Activated CD8-positive, alpha-beta memory T cell treated with anti-CD3 and anti-CD28 coated beads, Interleukin-2, amount 50 U/mL, for 24 hours (primary cell): ENCODE data around the gene IL18R1.

Source experiments
- DNase-seq: peaks from one replicate; pipeline ENCODE4 v3.0.0-alpha.2; 2020; ENCODE audit errors: extremely low read depth

Gene IL18R1

DNA sequence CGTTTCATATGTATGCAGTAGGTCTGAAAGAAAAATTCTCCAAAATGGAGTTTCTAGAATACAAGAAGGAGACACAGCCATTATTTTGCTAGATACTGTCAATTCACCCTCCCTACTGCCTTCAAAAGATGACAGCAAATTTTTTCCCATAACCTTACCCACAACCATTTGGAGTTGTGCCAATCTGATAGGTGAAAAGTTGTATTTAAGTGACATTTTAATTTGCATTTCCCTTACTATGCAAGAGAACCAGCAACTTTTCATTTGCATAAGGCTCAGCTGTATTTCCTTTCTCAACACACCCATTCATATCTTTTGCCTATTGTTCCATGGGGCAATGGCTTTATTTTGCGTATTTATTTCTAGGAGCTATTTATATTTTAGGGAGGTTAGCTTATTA, 36.0 kb downstream of the IL18R1 start:
- DNase-seq, result no peak

DNA sequence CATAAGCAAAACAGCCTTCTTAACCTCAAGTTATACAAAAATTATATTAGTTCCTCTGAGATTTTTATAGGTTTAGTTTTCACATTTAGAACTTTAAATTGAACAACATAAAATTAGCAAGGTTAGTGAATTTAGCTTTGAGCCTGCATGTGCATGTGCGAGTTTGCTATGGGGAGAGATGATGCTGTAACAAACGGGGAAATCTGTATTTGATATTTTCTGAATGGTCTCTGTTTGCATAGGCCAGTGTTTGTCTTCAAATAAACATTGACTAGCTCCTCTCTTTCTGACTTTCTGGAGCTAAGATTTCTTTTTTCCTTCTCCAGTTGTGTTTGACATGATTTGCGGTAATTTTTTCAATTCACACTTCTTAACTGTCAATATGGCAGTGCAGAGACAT, 36.5 kb downstream of the IL18R1 start:
- no peak for DNase-seq

DNA sequence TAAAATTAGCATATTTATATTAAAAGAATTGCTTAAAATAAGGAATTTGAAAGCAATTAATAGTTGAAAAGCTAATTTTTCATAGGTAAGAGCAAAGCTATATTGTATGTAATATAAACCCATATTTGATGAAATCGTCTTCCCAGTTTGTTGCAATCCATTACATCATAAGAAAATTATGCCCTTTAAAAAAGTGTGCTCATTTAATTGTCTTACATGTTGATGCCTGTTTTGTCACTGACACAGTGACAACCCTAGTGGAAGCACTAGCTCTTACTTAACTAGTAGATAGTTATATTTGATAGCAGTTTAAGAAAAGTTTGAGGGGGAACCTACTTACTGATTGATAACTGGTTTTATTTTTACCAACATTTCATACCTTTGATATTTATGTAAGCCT, 37.3 kb downstream of the IL18R1 start:
- DNase-seq, result no peak

DNA sequence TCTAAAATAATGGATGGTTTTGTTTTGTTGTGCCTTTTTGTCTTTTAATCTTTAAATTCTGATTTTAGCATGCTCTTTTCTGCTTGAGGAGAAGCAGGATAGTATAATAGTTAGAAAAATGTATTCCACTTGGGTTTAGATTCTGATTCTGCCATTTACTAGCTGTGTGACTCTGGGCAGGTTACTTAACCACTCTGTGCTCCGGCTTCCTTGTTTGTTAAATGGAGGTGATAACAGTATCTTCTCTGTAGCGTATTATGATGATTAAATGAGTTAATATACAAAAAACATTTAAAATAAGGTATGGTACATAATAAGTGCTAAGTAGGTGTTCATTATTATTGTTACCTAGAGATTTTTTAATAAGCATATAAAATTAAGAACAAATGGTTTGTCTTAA, 40.4 kb downstream of the IL18R1 start:
- DNase-seq, result no peak

DNA sequence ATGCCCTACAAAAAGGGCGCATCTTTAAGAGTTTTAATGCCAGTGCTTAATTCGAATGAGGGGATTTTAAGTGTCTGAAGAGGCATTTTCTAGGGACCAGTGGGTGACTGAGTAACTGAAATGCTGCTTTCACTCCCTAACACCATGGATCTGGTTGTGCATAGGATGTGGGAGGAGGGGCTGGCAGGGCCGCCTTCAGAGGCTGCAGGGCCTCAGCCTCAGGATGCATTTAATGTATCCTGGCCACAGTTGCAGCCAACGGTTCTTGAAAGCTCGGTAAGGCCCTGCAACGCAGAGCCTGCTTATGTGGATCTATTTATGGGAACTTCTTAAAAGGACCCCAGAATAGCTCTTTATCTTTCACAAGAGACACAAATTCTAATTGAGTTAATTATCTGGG, 41.6 kb downstream of the IL18R1 start:
- no peak for DNase-seq

DNA sequence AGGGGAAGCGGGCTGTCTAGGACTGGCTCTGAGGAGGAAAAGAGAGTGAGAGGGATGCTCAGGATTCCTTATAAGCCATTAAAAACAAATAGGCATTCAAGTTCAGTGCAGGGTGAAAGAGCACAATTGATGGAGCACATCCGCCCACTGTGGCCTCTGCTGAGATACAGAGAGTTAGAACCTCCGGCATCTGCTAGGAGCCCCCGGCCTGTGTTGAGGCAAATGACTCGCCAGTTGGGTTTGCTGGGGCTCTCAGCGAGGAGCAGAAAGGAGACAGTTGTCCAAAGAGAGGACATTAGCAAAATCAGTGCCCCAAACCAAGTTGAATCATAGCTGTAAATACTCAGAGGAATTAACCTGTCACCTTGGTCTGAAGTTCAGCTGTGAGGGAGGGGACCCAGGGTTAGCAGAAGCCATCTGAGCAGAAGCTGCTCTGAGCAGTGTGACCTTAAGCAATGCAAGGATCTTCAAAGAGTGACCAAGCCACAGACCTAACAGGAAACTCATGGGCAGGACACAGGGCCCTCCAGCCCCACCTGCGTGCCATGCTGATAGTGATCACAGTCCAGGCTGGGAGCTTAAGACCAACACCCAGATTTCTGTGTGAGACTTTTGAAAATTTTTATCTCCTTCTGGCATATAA, 44.0 kb downstream of the IL18R1 start:
- DNase-seq, result no peak

DNA sequence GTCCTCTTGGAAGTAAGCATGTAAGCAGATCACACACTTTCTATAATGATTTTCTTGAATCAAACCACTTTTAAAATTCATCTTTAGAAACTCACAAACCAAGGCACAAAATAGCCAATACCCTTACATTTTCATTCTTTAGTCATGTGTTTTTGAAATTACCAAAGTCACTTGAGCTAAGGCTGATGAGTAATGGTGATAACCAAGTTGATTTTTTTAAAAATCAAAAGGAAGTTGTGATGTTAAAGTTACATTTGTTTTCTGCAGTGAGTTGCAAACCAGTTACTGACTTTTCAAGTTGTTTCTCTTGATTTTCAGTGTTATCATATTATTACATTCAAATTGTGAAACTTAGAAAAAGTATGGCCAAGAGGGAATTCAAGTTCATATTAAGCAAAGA, 45.9 kb downstream of the IL18R1 start:
- DNase-seq, result no peak

DNA sequence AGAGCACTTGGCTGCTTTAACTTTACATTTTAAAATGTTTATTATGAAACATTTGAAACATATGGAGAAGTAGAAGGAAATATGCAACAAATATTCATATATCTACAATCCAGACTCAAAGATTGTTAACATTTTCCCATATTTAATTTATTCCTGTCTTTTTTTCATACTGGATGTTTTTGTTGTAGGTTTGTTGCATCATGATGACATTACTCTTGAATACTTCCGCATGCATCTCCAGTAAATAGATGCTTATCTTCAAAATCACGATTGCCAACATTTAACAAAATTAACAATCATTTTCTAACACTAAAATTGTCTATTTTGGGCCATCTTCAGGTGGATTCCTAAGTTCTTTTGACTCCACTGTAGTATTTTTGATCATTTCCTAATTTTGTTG, 46.3 kb downstream of the IL18R1 start:
- DNase-seq, result no peak

DNA sequence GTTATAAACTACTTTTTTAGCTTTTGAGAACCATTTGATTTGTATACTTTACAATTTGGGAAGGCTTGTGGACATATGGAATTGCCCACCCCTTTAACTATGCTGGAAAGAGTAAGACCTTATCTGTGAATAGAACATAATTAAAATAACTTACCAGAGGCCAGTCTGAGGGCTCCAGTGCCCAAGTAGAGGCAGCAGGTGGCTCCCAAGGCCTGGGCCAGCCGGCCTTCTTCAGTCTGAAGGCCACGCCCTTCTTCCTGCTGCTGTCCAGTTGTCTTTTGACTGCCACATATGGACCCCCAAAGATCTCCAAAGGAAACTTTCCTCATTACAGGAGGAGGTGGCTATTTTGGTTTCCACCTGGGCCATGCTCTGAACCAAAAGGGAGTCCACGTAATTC, 55.4 kb downstream of the IL18R1 start:
- DNase-seq, result no peak

DNA sequence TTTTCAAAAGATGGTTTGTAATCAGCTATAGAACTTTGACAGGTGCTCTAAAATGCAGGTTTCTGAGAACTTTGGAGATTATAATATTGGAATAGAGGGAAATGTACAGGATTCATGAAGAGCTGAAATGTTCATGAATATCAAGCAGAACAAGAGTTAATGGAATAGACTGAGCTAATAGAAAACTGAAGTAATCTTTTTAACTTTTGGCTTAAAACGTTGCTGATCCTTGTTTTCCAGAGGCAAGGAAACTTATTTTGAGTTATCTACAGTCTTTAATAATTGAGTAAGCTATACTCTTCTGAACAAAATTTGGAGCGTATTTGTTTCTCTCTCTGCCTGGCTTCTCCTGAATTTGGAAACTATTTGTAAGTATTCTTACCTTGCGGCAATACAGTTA, 56.6 kb downstream of the IL18R1 start:
- DNase-seq, result no peak

DNA sequence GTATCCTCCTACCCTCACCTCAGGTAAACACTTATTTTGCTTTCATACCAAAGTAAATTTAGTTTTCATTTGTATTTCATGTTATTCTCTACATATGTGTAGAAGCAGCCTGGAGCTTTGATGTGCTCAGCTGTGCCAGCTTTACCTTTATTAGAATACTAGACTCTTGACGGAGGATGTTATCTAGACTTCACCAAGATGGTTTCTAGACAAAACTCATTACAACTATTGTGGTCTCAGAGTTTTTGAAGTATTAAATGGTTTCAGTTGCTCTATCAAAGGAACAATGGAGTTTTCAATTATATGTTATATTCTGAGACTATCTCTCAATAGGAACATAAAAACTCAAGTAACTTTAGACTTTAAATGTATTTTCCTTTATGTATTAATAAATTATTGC, 62.4 kb downstream of the IL18R1 start:
- DNase-seq, result no peak

DNA sequence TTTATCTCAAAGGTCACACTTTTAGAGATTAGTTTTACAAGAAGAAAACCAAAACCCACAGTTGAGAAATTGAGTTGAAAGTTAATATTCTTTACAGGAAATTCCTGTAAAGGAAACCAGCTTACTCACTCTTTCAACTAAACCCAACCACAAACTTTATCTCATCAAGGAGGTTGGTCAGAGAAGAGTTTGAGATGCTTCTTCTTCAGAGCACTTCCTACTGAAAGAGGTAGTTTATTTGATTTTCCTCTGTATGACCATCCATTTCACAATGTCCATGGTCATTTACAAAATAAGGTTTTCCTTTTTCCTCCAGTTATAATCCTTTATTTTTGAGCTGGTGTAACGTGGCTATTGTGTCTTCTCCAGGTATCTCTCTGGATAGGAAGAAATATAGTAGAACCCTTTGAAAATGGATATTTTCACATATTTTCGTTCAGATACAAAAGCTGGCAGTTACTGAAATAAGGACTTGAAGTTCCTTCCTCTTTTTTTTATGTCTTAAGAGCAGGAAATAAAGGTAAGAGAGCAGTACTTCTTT, 62.9 kb downstream of the IL18R1 start:
- DNase-seq, result no peak

DNA sequence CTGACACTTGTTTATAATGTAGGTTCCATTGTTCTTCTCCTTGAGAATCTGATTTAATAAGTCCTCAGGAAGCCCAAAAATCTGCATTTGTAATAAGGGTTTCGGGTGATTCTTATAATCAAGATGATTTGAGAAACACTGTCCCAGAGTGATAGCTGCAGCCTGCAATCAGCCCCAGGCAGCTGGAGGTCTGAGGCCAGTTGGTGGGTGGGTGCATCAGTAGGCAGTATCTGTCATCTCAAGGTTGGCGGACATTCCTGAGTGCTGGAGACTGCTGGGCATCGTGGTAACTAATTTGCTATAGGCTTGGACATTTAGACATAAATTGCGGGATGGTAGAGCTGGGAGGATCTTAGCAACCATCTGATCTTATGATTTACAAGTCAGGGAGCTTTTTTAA, 64.7 kb downstream of the IL18R1 start:
- no peak for DNase-seq

DNA sequence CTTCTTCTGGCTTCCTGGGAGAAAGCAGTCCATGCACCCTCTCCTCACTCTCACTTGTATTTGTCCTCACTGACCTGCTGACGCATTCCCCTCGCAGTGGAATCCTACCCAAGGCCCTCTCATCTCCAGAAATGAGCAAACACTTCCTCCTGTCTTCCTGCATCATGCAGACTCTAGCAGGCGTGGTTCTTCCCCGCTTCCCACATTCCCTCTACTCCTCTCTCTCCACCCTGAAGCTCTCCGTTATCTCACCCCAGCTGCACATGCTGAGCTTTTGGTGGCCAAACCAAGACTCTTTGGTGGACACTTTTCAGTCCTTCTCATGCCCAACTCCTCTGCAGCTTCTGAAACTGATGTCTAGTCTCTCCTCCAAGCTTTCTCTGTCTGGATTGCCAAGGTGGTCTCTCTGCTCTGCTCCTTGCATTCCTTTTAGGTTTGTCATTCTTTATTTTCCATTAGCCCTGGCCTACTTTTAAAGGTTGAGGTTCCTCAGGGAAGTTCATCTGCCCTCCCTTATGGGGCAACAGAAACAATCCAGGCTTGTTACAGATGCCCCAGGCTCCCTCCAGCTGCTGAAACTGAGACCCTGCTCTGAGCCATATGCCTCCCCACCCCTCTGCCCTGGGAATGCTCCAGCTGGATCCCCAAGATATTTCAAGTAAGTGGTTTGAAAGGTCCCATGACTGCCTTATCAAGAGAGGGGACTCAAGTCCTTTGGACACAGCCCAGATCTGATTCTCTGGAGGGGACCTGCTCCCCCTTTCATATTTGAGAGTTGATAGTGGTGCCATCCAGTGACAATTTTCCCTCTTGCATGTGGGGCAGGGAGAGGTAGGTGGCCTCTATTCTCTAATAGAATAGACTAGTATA, 66.5 kb downstream of the IL18R1 start:
- no peak for DNase-seq

DNA sequence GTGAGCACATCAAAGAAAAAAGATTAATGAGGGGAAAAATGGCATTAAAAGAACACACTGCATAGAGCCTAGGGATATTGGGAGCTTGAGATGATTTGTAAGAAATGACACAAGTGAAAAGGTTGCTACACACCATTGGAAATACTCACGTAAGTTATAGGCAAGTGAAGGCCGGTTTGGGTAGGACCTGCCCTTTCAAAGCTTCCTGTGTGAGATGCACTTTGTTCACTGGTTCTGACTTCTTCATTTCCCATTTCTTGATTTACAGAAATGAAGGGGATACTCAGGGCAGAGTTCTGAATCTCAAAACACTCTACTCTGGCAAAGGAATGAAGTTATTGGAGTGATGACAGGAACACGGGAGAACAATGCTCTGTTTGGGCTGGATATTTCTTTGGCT, 67.3 kb downstream of the IL18R1 start, which contains the start of gene IL18RAP:
IL18RAP (plus strand) TSS at position 251 of the 400 bp plus-strand sequence; CDS start at position 369, 118 bp downstream.
- DNase-seq, result no peak

DNA sequence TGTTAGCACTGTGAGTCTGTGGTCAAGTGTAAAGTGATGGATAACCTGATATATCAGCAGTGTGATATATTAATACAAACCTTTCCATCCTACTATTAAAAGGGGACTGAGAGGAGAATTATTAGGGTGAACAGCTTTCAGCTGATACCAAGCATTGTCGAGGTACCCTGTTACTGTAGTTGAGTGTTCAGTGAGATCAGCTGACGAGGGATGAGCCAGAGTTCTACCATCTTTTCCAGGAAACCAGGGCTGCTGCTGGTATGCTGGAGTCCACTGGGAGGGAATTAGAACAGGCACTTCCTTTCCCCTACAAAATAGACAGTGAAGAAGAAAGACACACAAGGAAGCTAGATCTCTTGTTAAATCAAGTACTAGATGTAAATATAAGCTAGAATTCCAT, 67.8 kb downstream of the IL18R1 start:
- no peak for DNase-seq

DNA sequence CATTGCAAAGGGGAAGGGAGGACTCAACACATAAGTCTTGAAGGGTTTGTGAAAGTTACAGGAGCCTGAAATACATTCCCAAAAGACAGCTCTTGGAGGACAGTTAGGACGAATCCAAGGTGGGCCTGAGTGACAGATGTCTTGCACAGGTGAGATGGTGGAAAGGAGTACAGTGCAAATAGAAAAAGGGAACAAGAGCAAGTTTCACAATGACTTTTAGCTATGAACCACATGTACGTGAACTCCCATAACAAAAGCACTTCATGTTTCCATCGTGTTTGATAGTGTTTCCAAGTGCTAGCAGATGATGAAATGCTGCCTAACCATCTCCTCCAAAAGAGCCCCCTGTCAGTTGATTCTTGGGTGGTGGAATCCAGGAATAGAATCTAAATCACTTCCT, 69.2 kb downstream of the IL18R1 start:
- DNase-seq, result no peak

DNA sequence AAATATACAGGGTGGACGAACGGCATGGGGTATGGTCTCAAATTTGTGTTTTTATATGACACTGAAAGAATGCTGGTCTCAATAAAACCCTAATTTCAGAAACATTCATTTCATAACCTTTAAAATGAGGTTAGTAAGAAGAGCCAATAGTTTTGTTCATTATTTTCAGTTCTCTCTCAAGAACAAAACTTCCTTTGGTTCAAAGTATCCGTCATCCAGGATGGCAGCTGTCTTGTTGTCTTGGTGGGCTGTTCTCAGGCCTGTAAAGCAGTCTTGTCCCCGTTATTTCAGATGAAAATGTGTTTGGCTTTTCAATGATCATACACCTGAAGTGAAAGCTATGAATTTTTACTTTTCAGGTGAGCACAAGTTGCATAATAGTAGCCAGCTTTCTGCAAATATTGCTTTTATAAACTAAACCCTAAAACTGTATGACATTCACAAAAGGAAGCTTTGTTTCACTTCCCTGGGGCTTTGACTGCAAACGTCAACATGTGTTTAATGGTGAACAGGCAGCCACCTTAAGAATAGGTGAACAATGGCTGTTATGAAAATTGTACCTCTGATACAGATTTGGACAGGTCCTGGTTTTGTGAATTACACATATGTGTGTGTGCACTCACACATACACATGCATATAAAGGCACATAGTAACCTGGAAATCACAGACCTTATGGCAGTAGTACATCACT, 70.0 kb downstream of the IL18R1 start:
- DNase-seq, result no peak

DNA sequence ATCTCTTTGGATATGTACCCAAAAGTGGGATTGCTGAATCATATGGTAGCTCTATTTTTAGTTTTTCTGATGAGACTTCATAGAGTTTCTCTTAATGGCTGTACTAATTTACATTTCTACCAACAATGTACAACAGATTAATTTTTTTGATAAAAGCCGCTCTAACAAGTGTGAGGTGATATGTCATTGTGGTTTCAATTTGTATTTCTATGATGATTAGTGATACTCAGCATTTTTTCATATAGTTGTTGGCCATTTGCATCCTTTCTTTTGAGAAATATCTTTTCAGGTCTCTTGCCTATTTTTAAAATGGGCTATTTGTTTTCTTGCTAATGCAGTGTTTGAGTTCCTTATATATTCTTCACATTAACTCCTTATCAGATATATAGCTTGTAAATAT, 71.7 kb downstream of the IL18R1 start:
- no peak for DNase-seq

DNA sequence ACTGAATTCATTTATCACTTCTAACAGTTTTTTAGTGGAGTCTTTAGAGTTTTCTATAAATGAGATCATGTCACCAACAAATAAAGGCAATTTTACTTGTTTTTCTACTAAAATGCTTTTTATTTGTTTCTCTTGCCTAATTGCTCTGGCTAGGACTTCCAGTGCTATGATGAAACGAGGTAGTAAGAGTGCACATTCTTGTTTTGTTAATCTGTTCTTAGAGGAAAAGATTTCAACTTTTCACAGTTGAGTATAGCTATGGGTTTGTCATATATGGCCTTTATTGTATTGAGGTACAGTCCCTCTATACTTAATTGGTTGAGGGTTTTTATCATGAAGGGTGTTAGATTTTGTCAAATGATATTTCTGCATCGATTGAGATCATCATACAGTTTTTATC, 73.0 kb downstream of the IL18R1 start:
- DNase-seq, result no peak

DNA sequence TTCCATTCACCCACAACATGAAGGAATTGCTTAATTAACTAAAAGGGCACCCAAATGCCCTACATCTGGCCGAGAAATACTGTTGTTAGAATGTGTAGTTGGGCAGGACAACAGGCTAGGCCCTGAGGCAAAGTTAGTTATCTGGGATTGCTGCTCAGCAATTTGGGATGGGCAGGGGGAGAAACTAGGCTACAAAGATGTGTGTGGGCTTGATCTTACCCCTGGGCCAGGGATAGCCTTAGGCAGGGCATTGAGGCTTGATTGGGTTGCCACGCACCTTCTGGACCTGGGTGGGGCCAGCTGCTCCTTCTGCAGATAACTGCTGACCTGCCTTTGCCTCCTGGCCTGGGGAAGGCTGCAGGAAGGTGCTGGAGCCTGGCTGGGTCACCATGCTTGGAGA, 76.8 kb downstream of the IL18R1 start:
- DNase-seq, result no peak

DNA sequence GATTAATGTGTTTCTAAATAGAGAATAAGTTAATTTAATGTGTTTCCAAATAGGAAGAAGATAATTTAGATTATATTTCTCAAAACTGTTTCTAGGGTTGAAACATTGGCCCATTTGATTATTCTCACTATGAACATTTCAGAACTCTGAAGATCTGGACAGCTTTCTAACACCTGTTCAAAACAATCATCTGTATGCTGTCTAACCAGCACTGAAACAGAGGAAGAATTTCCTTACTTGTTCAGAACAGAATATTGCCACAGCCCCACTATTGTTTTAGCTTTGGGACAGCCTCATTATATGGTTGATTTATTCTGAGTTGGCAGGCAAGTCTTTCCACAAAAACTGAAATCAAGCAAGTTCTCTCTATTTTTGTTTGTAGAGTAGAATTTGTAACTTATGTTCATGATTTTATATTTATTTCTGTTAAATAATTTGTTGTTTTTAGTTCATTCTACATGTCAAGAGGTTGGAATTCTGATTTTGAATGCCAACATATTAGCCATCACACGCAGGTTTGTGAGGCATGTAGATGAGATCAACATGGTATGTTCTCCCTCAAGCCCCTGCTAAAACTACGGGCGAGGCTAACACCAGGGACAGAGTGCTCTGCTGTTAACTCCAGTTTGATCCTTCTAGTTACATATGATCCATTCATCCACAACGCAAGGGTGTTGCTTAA, 78.5 kb downstream of the IL18R1 start:
- DNase-seq, result no peak
